ENCODE measurements around the gene CDKN2B-AS1.

DNA sequence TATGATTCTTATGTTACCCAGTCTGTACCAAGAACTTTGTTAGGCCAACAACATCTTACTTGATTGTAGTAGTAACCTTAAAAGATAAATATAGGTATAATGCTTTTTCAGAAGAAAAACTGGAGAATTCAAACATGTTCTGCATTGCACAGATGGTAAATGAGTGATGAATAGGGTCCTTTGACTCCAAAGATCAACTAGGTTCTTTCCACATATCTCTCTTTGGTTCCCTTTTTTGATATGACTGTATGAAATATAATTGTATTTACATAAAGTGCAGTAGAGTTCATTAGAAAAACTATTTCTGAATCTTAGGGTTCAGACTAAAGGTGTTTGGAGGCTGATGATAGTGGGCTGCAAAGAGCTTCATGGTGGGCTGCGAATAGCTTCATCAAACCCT is 165.0 kb downstream of the CDKN2B-AS1 start:
- TF ChIP-seq, protein P1, sequence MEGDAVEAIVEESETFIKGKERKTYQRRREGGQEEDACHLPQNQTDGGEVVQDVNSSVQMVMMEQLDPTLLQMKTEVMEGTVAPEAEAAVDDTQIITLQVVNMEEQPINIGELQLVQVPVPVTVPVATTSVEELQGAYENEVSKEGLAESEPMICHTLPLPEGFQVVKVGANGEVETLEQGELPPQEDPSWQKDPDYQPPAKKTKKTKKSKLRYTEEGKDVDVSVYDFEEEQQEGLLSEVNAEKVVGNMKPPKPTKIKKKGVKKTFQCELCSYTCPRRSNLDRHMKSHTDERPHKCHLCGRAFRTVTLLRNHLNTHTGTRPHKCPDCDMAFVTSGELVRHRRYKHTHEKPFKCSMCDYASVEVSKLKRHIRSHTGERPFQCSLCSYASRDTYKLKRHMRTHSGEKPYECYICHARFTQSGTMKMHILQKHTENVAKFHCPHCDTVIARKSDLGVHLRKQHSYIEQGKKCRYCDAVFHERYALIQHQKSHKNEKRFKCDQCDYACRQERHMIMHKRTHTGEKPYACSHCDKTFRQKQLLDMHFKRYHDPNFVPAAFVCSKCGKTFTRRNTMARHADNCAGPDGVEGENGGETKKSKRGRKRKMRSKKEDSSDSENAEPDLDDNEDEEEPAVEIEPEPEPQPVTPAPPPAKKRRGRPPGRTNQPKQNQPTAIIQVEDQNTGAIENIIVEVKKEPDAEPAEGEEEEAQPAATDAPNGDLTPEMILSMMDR (IDR thresholded peaks at IDR 0.05) = no peak
- TF ChIP-seq EZH2phosphoT487 (IDR thresholded peaks at IDR 0.05) = no peak

All from neural progenitor cell (in vitro differentiated cells).